Measurements from ENCODE around the gene TRIM3.

The TRIM3 gene

GRCh38 chr11:6453152-6453551 is 20.6 kb downstream of the TRIM3 start:
- DNase-seq (ENCODE audit: low read depth): no peak
- H3K4me3 ChIP-seq (ENCODE audit: low read length): no peak overlapping the region
- TF ChIP-seq CTCF (IDR thresholded peaks at IDR 0.05; ENCODE audit: insufficient read depth, low read depth, low read length, missing control alignments): no peak

GRCh38 chr11:6452219-6452618 is 21.5 kb downstream of the TRIM3 start:
- H3K4me3 ChIP-seq (ENCODE audit: low read length): no peak overlapping the region
- no peak for TF ChIP-seq CTCF (IDR thresholded peaks at IDR 0.05; ENCODE audit: insufficient read depth, low read depth, low read length, missing control alignments)
- no peak for DNase-seq (ENCODE audit: low read depth)

- DNase-seq (ENCODE audit: low read depth): no peak
- TF ChIP-seq CTCF (IDR thresholded peaks at IDR 0.05; ENCODE audit: insufficient read depth, low read depth, low read length, missing control alignments): no peak
- no peak overlapping the region for H3K4me3 ChIP-seq (ENCODE audit: low read length)
These were observed 25.2 kb downstream of the TRIM3 start for GRCh38 chr11:6448574-6448973.

GRCh38 chr11:6443269-6444003 is 30.3 kb downstream of the TRIM3 start:
- no peak overlapping the region for H3K4me3 ChIP-seq (ENCODE audit: low read length)
- peak; percentile 61 for DNase-seq (ENCODE audit: low read depth)
- peak; percentile 80 for TF ChIP-seq CTCF (IDR thresholded peaks at IDR 0.05; ENCODE audit: insufficient read depth, low read depth, low read length, missing control alignments)

GRCh38 chr11:6442441-6442840 is 31.3 kb downstream of the TRIM3 start:
- no peak for DNase-seq (ENCODE audit: low read depth)
- TF ChIP-seq CTCF (IDR thresholded peaks at IDR 0.05; ENCODE audit: insufficient read depth, low read depth, low read length, missing control alignments): no peak
- no peak overlapping the region for H3K4me3 ChIP-seq (ENCODE audit: low read length)

GRCh38 chr11:6440906-6441358 is 32.8 kb downstream of the TRIM3 start, which contains the start of gene HPX:
TSS of gene HPX (minus strand) at chr11:6440987. CDS start at chr11:6440963, 24 bp downstream.
- no peak for DNase-seq (ENCODE audit: low read depth)
- no peak for TF ChIP-seq CTCF (IDR thresholded peaks at IDR 0.05; ENCODE audit: insufficient read depth, low read depth, low read length, missing control alignments)
- H3K4me3 ChIP-seq (ENCODE audit: low read length): no peak within 1 kb of the TSS

All from epithelial cell of esophagus (primary cell).